ENCODE data around the gene NVL. TPM values are rescaled to one million over a fixed set of nuclear protein-coding genes. Genes with fewer than 3 reads are reported as not detected.

NVL gene
- total RNA-seq, 1 experiment from 2014 or later, result 43.4 TPM

GRCh38 chr1:224273641-224274040 is 56.3 kb downstream of the NVL start:
- no peaks in the 10 kb centered on the region for H3K27me3 Mint-ChIP-seq (ENCODE audit: unreplicated experiment)
- BruUV-seq (replicated peaks), result no TSS peak
- no peak for DNase-seq
- CTCF ChIA-PET, result no interaction called here
- H3K4me3 Mint-ChIP-seq (ENCODE audit: low read depth, unreplicated experiment), result no peak overlapping the region
- TF ChIP-seq, protein P1, sequence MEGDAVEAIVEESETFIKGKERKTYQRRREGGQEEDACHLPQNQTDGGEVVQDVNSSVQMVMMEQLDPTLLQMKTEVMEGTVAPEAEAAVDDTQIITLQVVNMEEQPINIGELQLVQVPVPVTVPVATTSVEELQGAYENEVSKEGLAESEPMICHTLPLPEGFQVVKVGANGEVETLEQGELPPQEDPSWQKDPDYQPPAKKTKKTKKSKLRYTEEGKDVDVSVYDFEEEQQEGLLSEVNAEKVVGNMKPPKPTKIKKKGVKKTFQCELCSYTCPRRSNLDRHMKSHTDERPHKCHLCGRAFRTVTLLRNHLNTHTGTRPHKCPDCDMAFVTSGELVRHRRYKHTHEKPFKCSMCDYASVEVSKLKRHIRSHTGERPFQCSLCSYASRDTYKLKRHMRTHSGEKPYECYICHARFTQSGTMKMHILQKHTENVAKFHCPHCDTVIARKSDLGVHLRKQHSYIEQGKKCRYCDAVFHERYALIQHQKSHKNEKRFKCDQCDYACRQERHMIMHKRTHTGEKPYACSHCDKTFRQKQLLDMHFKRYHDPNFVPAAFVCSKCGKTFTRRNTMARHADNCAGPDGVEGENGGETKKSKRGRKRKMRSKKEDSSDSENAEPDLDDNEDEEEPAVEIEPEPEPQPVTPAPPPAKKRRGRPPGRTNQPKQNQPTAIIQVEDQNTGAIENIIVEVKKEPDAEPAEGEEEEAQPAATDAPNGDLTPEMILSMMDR (IDR thresholded peaks at IDR 0.05; ENCODE audit: unreplicated experiment), result no peak
- no peak overlapping the region for H3K27ac Mint-ChIP-seq (ENCODE audit: unreplicated experiment)
- no peaks in the 10 kb centered on the region for H3K9me3 Mint-ChIP-seq (ENCODE audit: low read depth, unreplicated experiment)
- H3K4me1 Mint-ChIP-seq (ENCODE audit: low read depth, unreplicated experiment), result no peaks in the 10 kb centered on the region
- H3K36me3 Mint-ChIP-seq (ENCODE audit: insufficient read depth, unreplicated experiment), result peaks cover 38% of the 10 kb centered on the region
- intact Hi-C loops (cut with micrococcal nuclease; ENCODE audit: unreplicated experiment), result no loop called here

DNA sequence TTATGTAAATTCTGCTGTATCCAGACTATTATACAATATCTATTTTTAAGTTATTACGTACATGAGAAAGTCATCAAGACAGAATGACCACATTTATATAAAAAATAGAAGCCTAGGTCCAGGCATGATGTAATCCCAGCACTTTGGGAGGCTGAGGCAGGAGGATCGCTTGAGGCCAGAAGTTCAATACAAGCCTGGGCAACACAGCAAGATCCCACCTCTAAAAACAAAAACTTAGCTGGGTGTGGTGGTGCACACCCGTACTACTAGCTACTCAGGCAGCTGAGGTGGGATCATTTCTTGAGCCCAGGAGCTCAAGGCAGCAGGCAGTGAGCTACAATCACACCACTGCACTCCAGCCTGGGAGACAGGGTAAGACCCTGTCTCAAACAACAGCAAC is 58.9 kb downstream of the NVL start:
- Mint-ChIP-seq H3K4me1 (ENCODE audit: low read depth, unreplicated experiment) (no peaks in the 10 kb centered on the region), H3K9me3 (ENCODE audit: low read depth, unreplicated experiment) (no peaks in the 10 kb centered on the region), H3K36me3 (ENCODE audit: insufficient read depth, unreplicated experiment) (peaks cover 44% of the 10 kb centered on the region), H3K27ac (ENCODE audit: unreplicated experiment) (no peak overlapping the region), H3K4me3 (ENCODE audit: low read depth, unreplicated experiment) (no peak overlapping the region), H3K27me3 (ENCODE audit: unreplicated experiment) (no peaks in the 10 kb centered on the region)
- intact Hi-C loops (cut with micrococcal nuclease; ENCODE audit: unreplicated experiment), result no loop called here
- BruUV-seq (replicated peaks), result no TSS peak
- TF ChIP-seq, protein P1 (IDR thresholded peaks at IDR 0.05; ENCODE audit: unreplicated experiment), result no peak
- CTCF ChIA-PET, result no interaction called here
- DNase-seq, result no peak

DNA sequence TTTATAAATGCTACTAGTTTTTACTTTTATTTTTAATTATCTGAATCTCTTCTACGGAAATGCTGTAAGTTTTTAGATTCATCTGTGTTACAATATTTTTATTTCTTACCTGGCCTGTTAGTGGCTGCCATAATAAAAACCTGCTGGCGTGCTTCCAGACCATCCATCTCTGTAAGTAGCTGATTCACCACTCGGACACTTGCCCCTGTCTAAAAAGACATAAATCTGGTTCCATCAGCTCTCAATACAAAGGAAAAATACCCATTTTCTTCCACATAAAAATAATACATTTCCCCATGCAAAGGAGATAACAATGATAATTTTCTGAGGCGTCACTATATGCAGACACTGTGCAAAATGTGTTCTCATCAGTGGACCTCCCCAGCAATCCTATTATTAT is 62.0 kb downstream of the NVL start:
- Mint-ChIP-seq H3K36me3 (ENCODE audit: insufficient read depth, unreplicated experiment) (peaks cover 39% of the 10 kb centered on the region), H3K4me1 (ENCODE audit: low read depth, unreplicated experiment) (no peaks in the 10 kb centered on the region), H3K27me3 (ENCODE audit: unreplicated experiment) (no peaks in the 10 kb centered on the region), H3K9me3 (ENCODE audit: low read depth, unreplicated experiment) (no peaks in the 10 kb centered on the region), H3K4me3 (ENCODE audit: low read depth, unreplicated experiment) (no peak overlapping the region), H3K27ac (ENCODE audit: unreplicated experiment) (no peak overlapping the region)
- no peak for DNase-seq
- BruUV-seq (replicated peaks), result no TSS peak
- TF ChIP-seq, protein P1 (IDR thresholded peaks at IDR 0.05; ENCODE audit: unreplicated experiment), result no peak
- CTCF ChIA-PET, result interaction anchor here (0.6 to 1.4 kb wide), 2 partner anchors 30 to 89 kb away, joined by 3 to 4 read pairs; no protein-coding TSS in a partner anchor
- intact Hi-C loops (cut with micrococcal nuclease; ENCODE audit: unreplicated experiment), result loop anchor here (10.0 kb wide), 1 partner anchor 103 kb away; no protein-coding TSS in a partner anchor

- Mint-ChIP-seq H3K9me3 (ENCODE audit: low read depth, unreplicated experiment) (no peaks in the 10 kb centered on the region), H3K4me3 (ENCODE audit: low read depth, unreplicated experiment) (no peak overlapping the region), H3K4me1 (ENCODE audit: low read depth, unreplicated experiment) (no peaks in the 10 kb centered on the region), H3K27me3 (ENCODE audit: unreplicated experiment) (no peaks in the 10 kb centered on the region), H3K27ac (ENCODE audit: unreplicated experiment) (no peak overlapping the region), H3K36me3 (ENCODE audit: insufficient read depth, unreplicated experiment) (peaks cover 39% of the 10 kb centered on the region)
- CTCF ChIA-PET, result interaction anchor here (1.4 kb wide), 1 partner anchor 29 kb away, joined by 3 read pairs; no protein-coding TSS in a partner anchor
- no TSS peak for BruUV-seq (replicated peaks)
- DNase-seq, result no peak
- intact Hi-C loops (cut with micrococcal nuclease; ENCODE audit: unreplicated experiment), result loop anchor here (10.0 kb wide), 1 partner anchor 102 kb away; no protein-coding TSS in a partner anchor
- TF ChIP-seq, protein P1 (IDR thresholded peaks at IDR 0.05; ENCODE audit: unreplicated experiment), result no peak
These were observed 62.8 kb downstream of the NVL start for GRCh38 chr1:224266915-224267856.
